ENCODE measurements around the gene FCRL3.

- TF ChIP-seq CTCF (IDR thresholded peaks at IDR 0.05) (no peak), POLR2AphosphoS5 (IDR thresholded peaks at IDR 0.05) (no peak), POLR2A (IDR thresholded peaks at IDR 0.05) (no peak), EP300 (IDR thresholded peaks at IDR 0.05) (no peak)
Measured at GRCh38 chr1:157639800-157640199, 60.8 kb downstream of the FCRL3 start.

Data from upper lobe of left lung (tissue), 4 donors.